Fibroblast of the conjunctiva (primary cell): Measurements from ENCODE around the gene FSHR.

Experiments
- DNase-seq: peaks from one replicate; pipeline ENCODE4 v3.0.0-alpha.2; 2010; ENCODE audit warnings: low read depth

FSHR gene

DNA sequence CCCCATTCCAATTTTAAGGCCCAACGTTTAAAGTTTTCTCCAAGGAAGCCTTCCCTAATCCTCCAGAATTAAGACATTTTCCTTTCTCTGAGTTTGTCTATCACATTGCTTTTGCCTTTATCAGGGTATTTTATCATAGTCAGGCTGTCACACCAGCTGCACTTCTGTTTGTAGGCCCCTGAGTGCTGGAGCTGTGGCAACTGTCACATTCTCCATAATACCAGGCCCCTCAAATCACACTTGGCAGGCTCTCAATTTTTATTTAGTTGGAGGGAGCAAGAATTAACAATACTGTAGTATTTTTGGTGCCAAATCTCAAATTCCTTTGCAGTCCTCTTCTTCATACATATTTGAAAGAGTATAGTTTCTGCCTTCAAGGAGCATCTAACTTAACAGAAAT, 122.2 kb downstream of the FSHR start:
- DNase-seq = no peak

DNA sequence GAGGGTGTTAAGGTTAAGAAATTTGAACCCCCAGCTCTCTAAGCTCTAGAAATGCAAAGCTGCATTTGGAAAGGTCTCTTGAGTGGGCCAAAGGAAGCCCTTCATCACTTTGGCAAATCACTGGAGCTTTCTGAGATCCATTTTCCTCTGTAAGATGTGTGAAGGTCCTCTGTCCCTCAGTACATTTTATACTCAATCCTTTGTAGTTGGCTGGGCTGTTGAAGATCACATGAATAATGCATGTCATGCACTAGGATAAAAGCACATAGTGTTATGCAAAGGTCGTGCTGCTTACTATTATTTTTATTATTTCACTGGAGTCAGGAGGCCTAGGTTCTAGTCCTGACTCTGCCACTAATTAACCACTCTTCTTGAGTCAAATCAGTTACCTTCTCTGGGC, 124.9 kb downstream of the FSHR start:
- DNase-seq = no peak

DNA sequence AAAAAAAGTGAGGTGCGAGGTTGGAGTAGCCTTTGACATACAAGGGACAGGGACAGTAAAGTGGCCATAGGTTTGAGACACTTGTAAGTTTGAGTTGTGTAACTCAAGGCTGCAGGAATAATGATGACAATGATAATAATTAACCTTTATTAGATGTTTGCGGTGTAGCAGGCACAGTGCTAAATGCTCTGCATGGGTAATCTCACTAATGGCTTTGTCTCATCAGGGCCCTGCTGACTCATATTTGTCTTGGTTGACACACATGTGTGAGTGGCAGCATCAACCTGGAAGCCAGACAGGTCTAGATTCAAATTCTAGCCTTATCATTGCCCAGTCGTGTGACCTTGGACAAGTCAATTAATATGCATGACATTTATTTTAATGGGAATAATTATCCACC, 126.2 kb downstream of the FSHR start:
- no peak for DNase-seq

DNA sequence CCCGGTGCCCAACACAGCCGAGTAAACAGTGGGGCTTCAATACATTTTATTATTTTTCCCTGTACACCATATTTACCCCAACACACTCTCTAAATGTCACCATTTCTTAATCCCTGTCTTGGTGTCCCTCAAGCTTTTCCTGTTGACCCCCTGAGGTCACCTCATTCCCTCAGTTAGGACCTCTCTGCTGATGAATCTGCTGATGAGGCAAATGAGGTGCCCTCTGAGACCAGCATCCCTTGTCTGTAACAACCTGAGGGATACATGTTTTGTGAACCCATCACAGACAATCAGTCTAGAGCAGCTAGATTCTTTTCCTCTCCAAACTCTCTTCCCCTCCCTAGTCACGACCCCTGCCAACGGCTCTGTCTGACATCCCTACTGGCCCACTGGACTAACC, 127.6 kb downstream of the FSHR start:
- DNase-seq = no peak

DNA sequence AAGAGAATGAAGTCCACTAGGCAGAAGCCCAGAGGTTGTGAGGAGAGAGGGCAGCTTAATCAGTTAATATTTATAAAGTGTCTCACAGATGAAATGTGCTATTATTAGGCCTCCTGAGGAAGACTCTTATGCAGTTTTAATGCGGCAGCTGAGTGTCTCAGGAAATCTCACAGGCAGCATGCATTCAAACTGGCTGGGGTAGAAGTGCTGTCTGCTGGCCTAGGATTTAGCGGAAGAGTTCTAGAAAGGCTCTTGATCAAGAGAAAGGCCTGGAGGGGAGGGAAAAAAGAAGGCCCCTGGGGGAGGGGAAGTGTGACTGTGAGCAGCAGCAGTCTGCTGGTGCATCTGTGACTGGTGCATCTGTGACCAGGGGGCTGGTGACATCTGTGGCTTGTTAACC, 133.0 kb downstream of the FSHR start:
- DNase-seq = no peak

DNA sequence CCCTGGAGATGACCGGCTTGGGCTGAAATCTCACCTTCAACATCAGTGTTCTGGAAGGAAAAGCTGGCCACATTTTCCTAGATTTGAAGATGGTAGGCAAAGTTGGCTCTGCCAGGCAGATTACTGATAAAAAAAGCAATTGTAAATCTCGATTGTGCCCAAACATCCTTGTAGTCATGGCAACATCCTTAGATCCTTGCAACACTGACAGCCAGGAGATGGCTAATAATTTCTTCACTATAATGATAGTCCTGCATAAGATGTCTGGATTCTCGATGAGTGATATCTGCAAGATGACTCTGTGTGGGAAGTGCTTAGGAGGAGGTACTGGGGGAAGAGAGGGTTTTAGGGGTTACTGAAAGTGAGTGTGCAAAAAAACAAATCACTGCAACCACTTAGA, 149.1 kb downstream of the FSHR start:
- DNase-seq = no peak

DNA sequence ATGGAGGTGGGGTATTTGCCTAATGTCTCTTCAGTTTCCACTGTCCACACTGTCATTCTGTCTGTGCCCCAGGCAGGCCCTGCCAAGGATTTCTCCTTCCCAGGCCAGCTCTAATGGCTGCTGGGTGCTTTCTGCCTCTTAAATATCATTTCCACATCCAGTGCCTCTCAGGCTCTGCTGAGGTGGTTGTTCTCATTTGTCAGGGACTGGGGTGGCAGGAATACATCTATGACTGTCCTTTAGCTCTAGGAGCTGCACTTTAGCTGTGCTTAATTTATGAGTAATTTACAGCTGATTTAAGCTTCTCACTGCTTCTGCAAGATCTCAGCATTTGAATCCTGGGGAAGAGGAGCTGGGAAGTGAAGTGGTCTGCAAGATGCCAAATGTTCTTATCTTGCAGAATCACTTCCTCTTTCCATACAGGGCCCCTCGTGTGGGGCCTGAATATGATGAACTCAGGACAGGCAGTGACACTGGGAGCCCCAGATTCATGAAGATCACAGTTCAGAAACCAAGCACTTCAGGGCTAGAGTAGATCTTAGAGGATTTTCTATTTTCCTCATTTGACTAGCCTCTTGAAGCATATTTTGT, 150.2 kb downstream of the FSHR start:
- DNase-seq = no peak

DNA sequence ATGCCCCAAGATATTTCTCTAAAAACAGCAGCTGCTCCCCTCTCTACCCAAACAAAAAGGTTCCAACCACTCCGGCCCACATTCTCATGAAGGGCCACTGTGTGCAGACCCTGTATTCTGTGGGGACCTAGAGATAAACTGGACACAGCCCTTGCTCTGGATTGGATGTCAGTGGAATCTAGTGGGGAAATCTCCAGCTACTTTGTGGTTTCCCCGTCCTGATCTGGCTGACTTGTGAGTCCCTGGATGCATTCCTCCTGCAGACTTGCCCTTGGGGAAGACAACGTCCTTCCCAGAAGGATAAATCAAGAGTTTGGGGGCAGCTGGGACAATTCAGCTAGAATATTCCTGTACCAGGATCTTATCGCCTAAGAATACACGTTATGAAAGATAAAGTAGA, 151.1 kb downstream of the FSHR start:
- no peak for DNase-seq

DNA sequence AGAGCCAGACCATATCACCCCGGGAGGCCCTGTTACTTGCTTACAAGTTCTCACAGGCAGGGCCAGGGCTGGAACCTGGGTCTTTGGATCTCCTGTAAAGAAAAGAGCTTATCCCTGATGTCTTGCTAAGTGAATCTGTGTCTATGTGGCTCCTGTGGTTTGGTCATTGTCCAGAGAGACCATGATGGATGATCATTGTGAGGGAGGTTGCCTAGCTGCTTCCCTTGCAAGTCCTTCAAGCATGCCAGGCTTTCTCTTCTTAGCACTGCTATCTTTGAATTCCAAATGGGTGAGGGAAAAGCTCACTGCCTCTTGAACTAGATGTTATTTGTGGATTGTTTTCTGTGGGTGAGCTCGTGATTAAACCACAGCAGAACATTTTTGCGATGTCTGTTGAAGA, 151.6 kb downstream of the FSHR start:
- no peak for DNase-seq

DNA sequence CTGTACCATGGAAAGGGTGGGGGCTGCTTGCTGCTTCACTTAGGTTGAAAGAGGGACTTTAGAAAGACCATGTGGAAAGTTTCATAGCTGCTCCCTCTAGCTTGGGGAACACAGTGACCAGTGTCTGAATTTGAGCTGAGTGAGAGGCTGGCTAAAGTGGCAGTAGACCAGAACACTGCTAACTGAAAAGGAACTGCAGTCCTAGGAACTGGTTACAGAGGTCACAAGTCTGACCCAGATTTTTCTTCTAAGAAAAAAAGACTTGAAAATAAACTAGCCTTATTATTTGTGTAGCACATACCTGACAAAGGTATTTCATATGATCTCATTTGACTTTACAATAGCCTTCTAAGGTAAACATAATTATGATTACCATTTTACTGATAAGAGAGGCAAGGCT, 153.6 kb downstream of the FSHR start:
- no peak for DNase-seq

DNA sequence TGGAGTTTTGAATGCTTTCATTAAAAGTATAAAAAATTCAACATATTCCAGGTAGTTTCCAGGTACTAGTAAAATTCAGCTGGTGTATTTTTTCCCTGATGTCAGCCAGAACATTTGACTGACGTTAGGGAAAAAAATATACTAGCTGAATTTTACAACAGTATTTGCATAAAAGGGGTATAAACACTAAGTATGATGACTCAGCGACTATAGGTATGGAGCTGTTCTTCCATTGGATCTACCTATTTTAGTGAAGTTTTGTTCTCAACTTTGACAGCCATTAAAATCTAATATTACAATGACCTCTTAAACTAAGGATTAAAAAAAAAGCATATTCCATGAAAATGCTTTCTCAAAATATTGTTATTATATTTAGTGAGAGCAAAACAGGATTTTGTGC, 155.9 kb downstream of the FSHR start:
- no peak for DNase-seq

DNA sequence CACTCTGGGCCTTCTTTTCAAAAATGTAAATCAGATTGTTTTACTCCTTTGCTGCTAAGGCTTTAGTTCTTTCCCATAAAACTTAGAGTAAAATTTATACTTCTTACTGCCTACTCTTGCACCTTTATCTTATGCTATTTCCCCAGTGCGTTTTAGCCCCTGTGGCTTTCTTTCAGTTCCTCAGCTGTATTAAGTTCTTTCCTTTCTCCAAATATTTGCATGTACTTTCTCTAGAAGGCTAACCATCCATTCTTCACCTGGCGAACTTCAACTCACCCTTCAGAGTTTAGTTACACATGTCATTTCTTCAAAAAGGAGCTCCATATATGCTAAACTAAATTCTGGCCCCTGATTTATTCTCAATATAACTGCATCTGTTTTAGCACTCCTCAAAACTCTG, 160.7 kb downstream of the FSHR start:
- DNase-seq = no peak

DNA sequence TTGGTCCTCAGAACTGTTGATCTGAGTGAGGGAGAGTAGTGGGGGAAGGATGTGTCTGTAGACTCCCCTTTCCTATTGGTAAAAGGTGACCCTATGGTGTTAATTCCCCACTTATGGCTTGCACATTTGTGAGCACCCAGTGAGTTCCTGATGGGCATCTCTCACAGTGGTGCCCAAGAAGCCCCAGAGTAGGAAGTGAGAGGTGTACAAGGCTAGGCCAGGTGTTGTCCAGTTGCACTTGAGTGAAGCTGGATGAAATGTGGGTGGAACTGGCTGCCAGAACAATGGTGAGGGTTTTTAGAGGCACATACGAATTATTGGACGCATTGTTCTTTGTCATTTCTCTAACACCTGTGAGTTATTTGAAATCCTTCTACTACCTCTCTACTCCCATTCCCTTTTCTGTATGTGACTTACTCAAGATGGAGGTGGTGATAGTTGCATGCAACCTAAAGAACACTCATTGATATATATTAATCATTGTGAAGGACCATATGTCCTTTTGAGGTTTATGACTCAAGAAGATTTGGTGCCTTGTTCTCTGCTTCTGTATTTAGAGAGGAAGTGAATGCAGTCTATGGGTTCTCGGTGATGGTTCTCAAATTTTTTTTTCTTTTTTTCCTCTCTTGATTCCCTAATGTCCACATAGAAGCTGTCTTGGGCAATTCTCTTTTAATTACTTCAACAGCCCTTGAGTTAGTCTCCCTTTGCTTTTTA, 162.7 kb downstream of the FSHR start:
- no peak for DNase-seq

DNA sequence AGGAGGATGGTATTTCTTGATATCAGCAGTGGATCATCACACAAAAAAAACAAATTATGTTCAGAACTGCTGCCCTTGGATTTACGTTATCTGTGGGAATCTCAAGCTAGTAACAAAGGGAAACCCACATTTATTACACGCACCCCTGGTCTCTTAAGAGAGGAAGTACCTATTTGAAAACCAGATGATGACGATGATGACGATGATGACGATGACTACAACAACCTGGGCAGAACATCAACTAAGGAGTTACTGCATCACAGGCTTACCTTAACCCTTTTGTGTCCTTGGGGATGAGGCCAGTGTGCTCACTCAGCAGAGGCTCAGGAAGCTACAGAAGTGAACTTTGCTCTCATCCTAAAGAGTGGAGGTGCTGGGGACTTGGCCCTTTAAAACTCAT, 169.4 kb downstream of the FSHR start:
- DNase-seq = no peak

DNA sequence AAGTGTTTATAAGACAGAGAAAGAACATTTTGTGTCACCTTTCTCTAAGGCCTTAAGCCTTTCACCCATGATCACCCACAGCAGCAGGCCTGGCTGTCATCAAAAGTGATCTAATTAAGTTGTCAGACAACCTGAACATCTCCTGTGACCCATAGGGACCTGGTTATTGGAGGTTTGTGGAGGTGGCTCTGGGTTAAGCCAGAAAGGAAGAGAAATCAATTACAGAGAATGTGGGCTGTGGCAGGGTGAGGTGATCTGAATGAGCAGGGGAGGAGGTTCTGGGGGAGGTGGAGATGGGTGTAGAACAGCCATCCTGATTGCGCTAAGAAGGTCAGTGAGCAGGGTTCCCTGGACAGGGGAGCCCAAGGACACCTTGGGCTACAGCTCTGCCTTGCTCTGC, 170.8 kb downstream of the FSHR start:
- no peak for DNase-seq

DNA sequence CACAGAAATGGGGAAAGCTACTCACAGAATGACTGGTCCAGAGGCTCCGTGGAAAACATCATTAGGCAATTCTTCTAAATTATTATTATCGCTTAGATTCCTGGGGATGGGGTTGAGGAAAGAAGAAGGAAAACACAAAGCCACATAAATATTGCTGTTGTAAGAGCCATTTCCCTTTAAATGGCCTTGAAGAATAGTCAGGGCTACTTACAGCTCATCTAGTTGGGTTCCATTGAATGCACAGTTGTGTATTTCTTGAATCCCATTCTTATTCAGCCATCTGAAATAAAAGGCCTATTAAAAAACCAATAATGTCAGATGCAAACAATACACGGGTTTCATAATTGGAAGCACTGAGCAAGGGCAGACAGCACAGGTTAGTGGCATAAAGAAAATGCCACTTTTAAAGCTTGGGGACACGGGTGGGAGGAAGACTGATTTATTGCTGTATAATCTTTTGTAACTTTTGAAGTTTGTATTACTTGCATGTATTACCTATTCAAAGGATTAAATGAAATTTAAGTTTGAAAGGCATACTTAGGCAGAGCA, 171.4 kb downstream of the FSHR start:
- no peak for DNase-seq

DNA sequence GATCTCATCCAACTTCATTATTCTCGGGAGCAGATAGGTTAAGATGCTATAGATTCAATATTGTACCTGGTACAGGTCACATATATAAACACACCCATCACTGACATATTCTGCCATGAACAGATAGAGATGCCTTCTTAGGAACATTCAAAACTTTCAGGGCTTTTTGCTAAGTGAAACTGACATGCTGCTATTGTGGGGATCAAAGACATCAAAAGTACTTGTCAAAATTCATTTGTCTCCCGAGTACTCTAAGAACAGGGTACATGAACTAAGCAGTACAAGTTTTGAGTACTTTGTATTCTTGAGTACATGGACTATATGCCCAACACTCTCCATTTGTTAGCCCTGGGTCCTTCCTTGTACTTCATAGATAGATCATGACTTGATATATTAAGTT, 173.5 kb downstream of the FSHR start:
- no peak for DNase-seq

DNA sequence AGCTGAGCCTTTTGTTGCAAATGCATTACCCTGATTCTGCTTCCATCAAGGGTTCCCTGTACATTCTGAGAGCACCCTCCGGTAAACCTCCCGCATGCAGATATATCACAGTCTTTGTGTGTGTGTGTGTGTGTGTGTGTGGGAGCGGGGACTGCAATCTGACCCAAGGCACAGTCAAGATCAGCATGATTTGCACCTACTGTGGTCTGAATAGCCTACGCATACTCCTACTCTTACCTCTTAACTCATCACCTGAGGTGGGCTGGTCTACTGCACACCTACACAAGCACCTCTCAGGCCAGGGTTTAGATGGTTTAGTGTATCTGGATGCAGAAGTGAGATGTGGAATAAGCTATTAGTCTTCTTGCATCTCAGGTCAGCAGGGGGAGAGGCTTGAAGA, 174.6 kb downstream of the FSHR start:
- DNase-seq = no peak

DNA sequence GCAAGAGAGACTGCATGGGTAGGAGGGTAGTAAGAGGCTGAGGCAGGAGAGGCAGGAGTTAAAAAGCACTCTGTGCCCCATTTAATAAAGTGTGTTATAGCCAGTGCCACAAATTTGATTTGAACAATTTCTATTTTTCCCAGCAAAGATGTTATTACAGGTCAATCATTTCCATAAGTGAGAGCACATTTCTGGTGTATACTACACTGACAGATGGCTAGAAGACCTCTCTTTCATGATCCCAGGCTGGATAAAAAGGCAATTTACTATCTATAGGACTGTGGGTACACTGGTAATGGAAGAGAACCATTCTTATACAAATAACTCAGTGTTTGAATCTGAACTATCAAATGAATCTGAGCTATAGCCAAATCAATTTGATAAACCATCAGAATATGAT, 176.2 kb downstream of the FSHR start:
- DNase-seq = no peak

DNA sequence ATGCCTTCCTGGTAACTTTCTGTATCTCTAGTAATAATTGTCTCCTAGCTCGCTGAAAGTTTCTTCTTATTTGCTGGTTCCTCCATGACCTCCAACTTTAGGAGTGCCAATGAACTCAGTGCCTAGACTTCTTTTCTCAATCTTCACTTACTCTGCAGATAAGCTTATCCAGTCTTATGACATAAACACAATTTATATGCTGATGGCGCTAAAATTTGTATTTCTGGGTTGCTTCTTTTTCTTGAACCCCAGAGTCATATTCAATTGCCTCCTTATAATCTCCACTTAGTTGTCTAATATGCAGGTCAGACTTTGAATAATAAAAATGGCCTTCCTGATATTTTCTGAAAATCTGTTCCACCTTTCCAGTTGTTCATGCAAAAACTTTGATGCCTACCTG, 182.5 kb downstream of the FSHR start:
- no peak for DNase-seq

DNA sequence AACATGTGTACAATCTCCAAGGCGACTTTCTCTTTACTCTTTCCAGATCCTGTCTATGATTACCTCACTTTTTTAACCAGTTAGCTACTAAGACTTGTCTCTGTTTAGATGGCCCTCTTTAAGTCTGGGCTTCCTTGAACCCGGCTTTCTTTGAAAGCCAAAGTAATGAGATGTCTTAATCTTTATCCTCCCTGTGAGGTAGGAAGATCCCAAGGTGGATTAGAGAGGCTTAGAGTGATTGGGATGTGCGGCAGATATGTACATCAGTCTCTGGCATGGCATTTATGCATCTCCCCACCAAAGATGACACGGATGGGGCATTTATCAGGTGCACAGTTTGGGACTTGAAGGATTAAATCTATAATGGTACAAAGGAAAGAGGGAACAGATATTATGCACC, 186.3 kb downstream of the FSHR start:
- no peak for DNase-seq

DNA sequence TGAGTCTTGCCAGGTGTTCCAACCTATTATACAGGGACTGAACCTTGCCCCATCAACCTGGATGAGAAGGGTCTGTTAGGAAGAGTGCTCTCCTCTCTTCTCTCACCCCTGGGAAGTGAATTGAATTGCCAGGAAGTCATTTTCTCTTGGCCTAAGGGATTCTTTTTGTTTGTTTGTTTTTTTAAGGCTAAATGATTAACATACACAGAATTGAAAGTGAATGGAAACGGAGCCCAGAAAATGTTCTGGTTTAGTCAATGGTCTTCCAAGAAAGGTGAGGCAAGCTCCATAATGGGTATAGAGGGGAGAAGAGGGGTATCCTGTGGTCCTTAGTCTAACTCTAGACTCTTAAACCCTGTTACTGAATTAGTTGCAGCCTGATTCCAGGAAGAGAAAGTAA, 189.1 kb downstream of the FSHR start:
- no peak for DNase-seq

DNA sequence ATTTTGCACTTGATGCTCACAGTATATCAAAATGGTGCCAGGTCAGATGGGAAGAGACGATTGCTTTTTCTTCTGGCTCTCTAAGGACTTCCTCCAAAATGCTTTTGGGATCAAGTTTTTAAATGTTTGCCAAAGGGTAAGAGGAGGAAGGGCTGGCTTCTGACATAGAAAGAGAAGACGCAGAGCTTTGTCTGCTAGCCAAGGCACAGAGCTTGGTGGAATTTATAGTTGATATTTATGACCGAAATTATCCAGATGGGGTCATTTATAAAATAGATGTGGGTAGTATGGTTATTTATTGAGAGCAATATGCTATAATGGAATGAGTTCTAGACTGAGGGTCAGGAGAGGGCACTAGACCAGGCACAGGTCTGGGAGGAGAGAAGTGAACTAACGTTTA, 193.3 kb downstream of the FSHR start:
- no peak for DNase-seq

DNA sequence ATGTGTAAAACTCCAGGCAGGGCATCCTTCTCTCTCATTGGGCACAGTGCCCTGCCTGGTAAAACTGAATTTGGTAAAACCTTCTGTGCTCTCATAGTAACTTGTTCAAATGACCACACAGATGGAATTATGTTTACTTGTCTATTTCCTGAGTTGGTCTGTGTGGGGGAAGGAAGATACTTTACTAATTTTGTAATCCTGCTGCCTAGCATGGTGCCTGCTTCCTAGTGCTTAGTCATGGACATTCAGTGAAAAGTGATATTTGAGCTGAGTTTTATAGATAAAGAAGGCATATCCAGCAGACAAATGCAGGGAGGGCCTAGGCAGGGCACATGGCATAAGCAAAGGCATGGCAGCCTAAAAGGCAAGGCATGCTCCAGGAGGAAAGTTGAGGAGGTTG, 199.4 kb downstream of the FSHR start:
- no peak for DNase-seq
